RWPE2 (cell line): ENCODE results near the gene G6PC3.

Experiments used
- ATAC-seq: fragments of 200-7000 bp; cut with Tn5 transposase; 3 replicates; pipeline ENCODE4 v1.9.1; 2021; ENCODE audit warnings: low read depth
- DNase-seq: peaks from one replicate; pipeline ENCODE4 v3.0.0-alpha.2; 2020; ENCODE audit warnings: low spot score
- H3K27ac ChIP-seq: fragments of 450-650 bp; 2 replicates; pipeline ENCODE4 v1.5.1; 2017; ENCODE audit warnings: mild to moderate bottlenecking; ENCODE audit not compliant: poor library complexity, severe bottlenecking
- H3K27me3 ChIP-seq: fragments of 250-450 bp; sonication (Bioruptor Pico); 2 replicates; pipeline ENCODE4 v1.5.1; 2021; ENCODE audit warnings: mild to moderate bottlenecking, moderate library complexity; ENCODE audit not compliant: insufficient read depth, poor library complexity, severe bottlenecking
- H3K36me3 ChIP-seq: fragments of 250-450 bp; sonication (Bioruptor Pico); 2 replicates; pipeline ENCODE4 v1.5.1; 2020; ENCODE audit warnings: low read depth, mild to moderate bottlenecking, moderate library complexity
- H3K4me1 ChIP-seq: fragments of 250-450 bp; sonication (Bioruptor Pico); 2 replicates; pipeline ENCODE4 v1.5.1; 2021; ENCODE audit warnings: mild to moderate bottlenecking, moderate library complexity; ENCODE audit not compliant: insufficient read depth, poor library complexity, severe bottlenecking
- H3K4me3 ChIP-seq: fragments of 250-450 bp; sonication (Bioruptor Pico); 2 replicates; pipeline ENCODE4 v1.5.1; 2021; ENCODE audit warnings: mild to moderate bottlenecking, moderate library complexity; ENCODE audit not compliant: severe bottlenecking
- H3K9me3 ChIP-seq: fragments of 250-450 bp; sonication (Bioruptor Pico); 2 replicates; pipeline ENCODE4 v1.5.1; 2021; ENCODE audit warnings: mild to moderate bottlenecking, moderate library complexity; ENCODE audit not compliant: severe bottlenecking
- CTCF ChIP-seq: fragments of 450-650 bp; IDR thresholded peaks from one replicate; pipeline ENCODE4 v1.5.1; 2017; ENCODE audit warnings: mild to moderate bottlenecking, moderate library complexity; ENCODE audit not compliant: poor library complexity, severe bottlenecking

The G6PC3 gene

GRCh38 chr17:44113868-44114840 lies 43.6 kb downstream of the G6PC3 start:
- ATAC-seq: no peak

GRCh38 chr17:44115585-44116415 lies 45.3 kb downstream of the G6PC3 start:
- peak; percentile 74 for TF ChIP-seq CTCF
- H3K4me1 ChIP-seq: peaks cover 2% of the 10 kb centered on the region
- H3K4me3 ChIP-seq: no peak overlapping the region
- H3K27ac ChIP-seq: no peak overlapping the region
- ATAC-seq (no peak), DNase-seq (no peak)
- no peaks in the 10 kb centered on the region for H3K36me3 ChIP-seq
- no peaks in the 10 kb centered on the region for H3K27me3 ChIP-seq
- H3K9me3 ChIP-seq: no peaks in the 10 kb centered on the region

More at GRCh38 chr17:44113868-44114840, 43.6 kb downstream of the G6PC3 start:
- Histone ChIP-seq H3K4me1 (peaks cover 6% of the 10 kb centered on the region), H3K27ac (no peak overlapping the region), H3K9me3 (no peaks in the 10 kb centered on the region), H3K27me3 (no peaks in the 10 kb centered on the region), H3K36me3 (no peaks in the 10 kb centered on the region), H3K4me3 (no peak overlapping the region)
- DNase-seq: no peak
- TF ChIP-seq CTCF: no peak

- Histone ChIP-seq H3K36me3 (no peaks in the 10 kb centered on the region), H3K4me3 (no peak overlapping the region), H3K27ac (no peak overlapping the region), H3K27me3 (no peaks in the 10 kb centered on the region), H3K4me1 (no peaks in the 10 kb centered on the region), H3K9me3 (no peaks in the 10 kb centered on the region)
- TF ChIP-seq CTCF: no peak
- DNase-seq: no peak
- no peak for ATAC-seq
Measured at GRCh38 chr17:44117351-44117750, 46.8 kb downstream of the G6PC3 start.

- H3K4me1 ChIP-seq: no peaks in the 10 kb centered on the region
- H3K27ac ChIP-seq: no peak overlapping the region
- no peak for ATAC-seq
- H3K4me3 ChIP-seq: no peak overlapping the region
- no peak for DNase-seq
- TF ChIP-seq CTCF: no peak
- no peaks in the 10 kb centered on the region for H3K9me3 ChIP-seq
- H3K27me3 ChIP-seq: no peaks in the 10 kb centered on the region
- H3K36me3 ChIP-seq: no peaks in the 10 kb centered on the region
Measured at GRCh38 chr17:44118427-44119050, 48.0 kb downstream of the G6PC3 start.
